H1 (cell line): Measurements from ENCODE around the gene TBKBP1. TPM values are rescaled to one million over a fixed set of nuclear protein-coding genes. Genes with fewer than 3 reads are reported as not detected.

Source experiments
- POU5F1 ChIP-seq: IDR thresholded peaks from 2 replicates; pipeline ENCODE4 v1.6.1; 2011; ENCODE audit warnings: low read depth, mild to moderate bottlenecking, low read length, moderate library complexity
- RAD21 ChIP-seq, 2 experiments: IDR thresholded peaks in 1 of 2; conservative IDR thresholded peaks in 1 of 2; 2 replicates each; pipeline ENCODE4 v1.6.1; 2011; ENCODE audit warnings: low read depth in 2 of 2, low read length in 2 of 2, improper control_type of control experiment in 1 of 2, inconsistent platforms in 1 of 2, mild to moderate bottlenecking in 1 of 2, moderate library complexity in 1 of 2
- SRF ChIP-seq: IDR thresholded peaks from 2 replicates; pipeline ENCODE4 v1.6.1; 2011; ENCODE audit warnings: mild to moderate bottlenecking, low read depth, low read length, moderate library complexity
- SUZ12 ChIP-seq: fragments of 200-600 bp; sonication (generic); IDR thresholded peaks from 2 replicates; pipeline ENCODE4 v1.6.1; 2012; ENCODE audit warnings: mild to moderate bottlenecking, inconsistent platforms, low read length, moderate library complexity, mixed read lengths
- ZNF274 ChIP-seq: IDR thresholded peaks from 2 replicates; pipeline ENCODE4 v1.7.0; 2012; ENCODE audit warnings: low read length, borderline replicate concordance; ENCODE audit errors: extremely low read depth
- polyA plus RNA-seq, 7 experiments: library from polyadenylated mRNA; depleted of rRNA in 3 of 7; stranded (reverse) in 5 of 7; unstranded in 2 of 7; fragments of >200 nt in 5 of 7; fragments of 200-250 nt in 2 of 7; gene quantifications; 1 replicate in 5 of 7; 2 replicates in 1 of 7; 4 replicates in 1 of 7; pipeline versions ENCODE4 v1.2.1 to v1.2.3, GENCODE V29; 2011 to 2013; ENCODE audit warnings: missing spikeins in 2 of 7, mixed read lengths in 2 of 7
- total RNA-seq: library from RNA; stranded (reverse); fragmentation: NEBNext Ultra II Directional; extraction: Animal tissue kit (Norgen Biotek cat#: 25700); gene quantifications from 2 replicates; pipeline ENCODE4 v1.2.1, GENCODE V29; 2021
- TF ChIP-seq, protein P1 (sequence below), 3 experiments: IDR thresholded peaks; 1 replicate in 2 of 3; 2 replicates in 1 of 3; pipeline versions ENCODE4 v1.5.1 to v1.6.1; 2011; ENCODE audit warnings: low read length in 3 of 3, mild to moderate bottlenecking in 3 of 3, inconsistent platforms in 2 of 3, low read depth in 1 of 3, moderate library complexity in 1 of 3; ENCODE audit not compliant: insufficient read depth in 1 of 3; ENCODE audit errors: control extremely low read depth in 1 of 3
- TF ChIP-seq, protein P2 (sequence below): IDR thresholded peaks from 2 replicates; pipeline ENCODE4 v1.6.1; 2011; ENCODE audit warnings: low read depth, mild to moderate bottlenecking, low read length; ENCODE audit not compliant: insufficient read depth

TBKBP1 gene
- total and polyA plus RNA-seq, 2 of the 8 experiments (the other 6 are each of a cell fraction or from before 2014, with no cell fraction given): 6.3 to 15.1 TPM

DNA sequence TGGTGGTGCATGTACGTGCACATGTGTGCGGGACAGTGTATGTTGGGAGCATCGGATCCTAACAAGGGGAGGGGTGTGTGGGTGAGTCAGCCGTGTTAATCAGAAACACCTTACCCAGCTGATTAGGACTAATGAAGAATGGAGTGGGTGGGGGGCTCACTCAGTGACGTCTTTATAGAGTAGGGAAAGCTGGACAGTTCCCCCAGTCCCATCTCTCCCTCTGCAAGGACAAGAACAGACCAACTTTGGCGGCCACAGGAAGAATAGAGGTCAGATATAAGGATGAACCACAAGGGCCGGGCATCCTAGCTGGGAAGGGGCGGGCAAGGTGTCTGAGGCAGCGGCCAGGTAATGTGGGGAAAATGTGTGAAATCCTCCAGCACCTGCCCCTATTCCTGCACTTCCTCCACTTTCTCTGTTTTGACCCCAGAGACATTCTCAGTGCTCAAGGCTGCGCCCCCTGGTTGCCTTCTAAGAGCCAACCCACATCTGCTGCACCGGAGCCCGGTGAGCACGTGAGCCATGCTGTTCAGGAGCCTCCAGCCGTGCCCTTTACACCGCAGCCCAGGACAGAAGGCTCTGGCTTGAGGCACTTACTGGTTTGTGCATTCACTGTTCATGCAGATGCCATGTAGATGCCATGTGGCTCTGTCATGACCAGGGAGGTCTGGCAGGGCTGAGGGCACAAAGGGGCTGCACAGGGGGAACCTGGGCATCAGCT lies 20.2 kb downstream of the TBKBP1 start (continued):
- TF ChIP-seq, protein P1, sequence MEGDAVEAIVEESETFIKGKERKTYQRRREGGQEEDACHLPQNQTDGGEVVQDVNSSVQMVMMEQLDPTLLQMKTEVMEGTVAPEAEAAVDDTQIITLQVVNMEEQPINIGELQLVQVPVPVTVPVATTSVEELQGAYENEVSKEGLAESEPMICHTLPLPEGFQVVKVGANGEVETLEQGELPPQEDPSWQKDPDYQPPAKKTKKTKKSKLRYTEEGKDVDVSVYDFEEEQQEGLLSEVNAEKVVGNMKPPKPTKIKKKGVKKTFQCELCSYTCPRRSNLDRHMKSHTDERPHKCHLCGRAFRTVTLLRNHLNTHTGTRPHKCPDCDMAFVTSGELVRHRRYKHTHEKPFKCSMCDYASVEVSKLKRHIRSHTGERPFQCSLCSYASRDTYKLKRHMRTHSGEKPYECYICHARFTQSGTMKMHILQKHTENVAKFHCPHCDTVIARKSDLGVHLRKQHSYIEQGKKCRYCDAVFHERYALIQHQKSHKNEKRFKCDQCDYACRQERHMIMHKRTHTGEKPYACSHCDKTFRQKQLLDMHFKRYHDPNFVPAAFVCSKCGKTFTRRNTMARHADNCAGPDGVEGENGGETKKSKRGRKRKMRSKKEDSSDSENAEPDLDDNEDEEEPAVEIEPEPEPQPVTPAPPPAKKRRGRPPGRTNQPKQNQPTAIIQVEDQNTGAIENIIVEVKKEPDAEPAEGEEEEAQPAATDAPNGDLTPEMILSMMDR (IDR thresholded peaks at IDR 0.05; ENCODE audit: control extremely low read depth in 1 of 3, insufficient read depth in 1 of 3, low read depth in 1 of 3, low read length in 3 of 3): peak; percentile 32 to 58 (median 44); a peak in 3 of 4 replicates
- TF ChIP-seq, protein P2, sequence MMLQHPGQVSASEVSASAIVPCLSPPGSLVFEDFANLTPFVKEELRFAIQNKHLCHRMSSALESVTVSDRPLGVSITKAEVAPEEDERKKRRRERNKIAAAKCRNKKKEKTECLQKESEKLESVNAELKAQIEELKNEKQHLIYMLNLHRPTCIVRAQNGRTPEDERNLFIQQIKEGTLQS: no peak
- TF ChIP-seq RAD21 (IDR thresholded peaks at IDR 0.05 in 1 of 2, conservative IDR thresholded peaks at IDR 0.05 in 1 of 2; ENCODE audit: low read depth in 2 of 2, low read length in 2 of 2) (peak in 1 of 2 experiments; percentile 15; a peak in 1 of 4 replicates), ZNF274 (no peak), POU5F1 (no peak), SUZ12 (no peak), SRF (no peak)
